Measurements from ENCODE around the gene ANGPTL5. TPM values are rescaled to one million over a fixed set of nuclear protein-coding genes. Genes with fewer than 3 reads are reported as not detected.

ANGPTL5 gene
- total RNA-seq, 2 experiments from 2014 or later, result not detected

- DNase-seq, result no peak
- ChIA-PET POLR2A (no interaction called here), CTCF (no interaction called here)
- no peak overlapping the region for H3K27ac Mint-ChIP-seq
- no peaks in the 10 kb centered on the region for H3K36me3 Mint-ChIP-seq (ENCODE audit: low read depth)
- H3K27me3 Mint-ChIP-seq, result no peaks in the 10 kb centered on the region
- intact Hi-C loops (cut with micrococcal nuclease), result no loop called here
- no peaks in the 10 kb centered on the region for H3K4me1 Mint-ChIP-seq (ENCODE audit: low read depth)
- no peak overlapping the region for H3K4me3 Mint-ChIP-seq
- TF ChIP-seq, protein P1, sequence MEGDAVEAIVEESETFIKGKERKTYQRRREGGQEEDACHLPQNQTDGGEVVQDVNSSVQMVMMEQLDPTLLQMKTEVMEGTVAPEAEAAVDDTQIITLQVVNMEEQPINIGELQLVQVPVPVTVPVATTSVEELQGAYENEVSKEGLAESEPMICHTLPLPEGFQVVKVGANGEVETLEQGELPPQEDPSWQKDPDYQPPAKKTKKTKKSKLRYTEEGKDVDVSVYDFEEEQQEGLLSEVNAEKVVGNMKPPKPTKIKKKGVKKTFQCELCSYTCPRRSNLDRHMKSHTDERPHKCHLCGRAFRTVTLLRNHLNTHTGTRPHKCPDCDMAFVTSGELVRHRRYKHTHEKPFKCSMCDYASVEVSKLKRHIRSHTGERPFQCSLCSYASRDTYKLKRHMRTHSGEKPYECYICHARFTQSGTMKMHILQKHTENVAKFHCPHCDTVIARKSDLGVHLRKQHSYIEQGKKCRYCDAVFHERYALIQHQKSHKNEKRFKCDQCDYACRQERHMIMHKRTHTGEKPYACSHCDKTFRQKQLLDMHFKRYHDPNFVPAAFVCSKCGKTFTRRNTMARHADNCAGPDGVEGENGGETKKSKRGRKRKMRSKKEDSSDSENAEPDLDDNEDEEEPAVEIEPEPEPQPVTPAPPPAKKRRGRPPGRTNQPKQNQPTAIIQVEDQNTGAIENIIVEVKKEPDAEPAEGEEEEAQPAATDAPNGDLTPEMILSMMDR (IDR thresholded peaks at IDR 0.05), result no peak
- peaks cover 6% of the 10 kb centered on the region for H3K9me3 Mint-ChIP-seq
- no peak for ATAC-seq
These were observed 13.1 kb upstream of the ANGPTL5 start for GRCh38 chr11:101929294-101929915.

GRCh38 chr11:101923554-101923953 is 7.2 kb upstream of the ANGPTL5 start:
- H3K4me3 Mint-ChIP-seq, result no peak overlapping the region
- H3K9me3 Mint-ChIP-seq, result peaks cover 4% of the 10 kb centered on the region
- TF ChIP-seq, protein P1 (IDR thresholded peaks at IDR 0.05), result no peak
- ATAC-seq, result no peak
- no peaks in the 10 kb centered on the region for H3K27me3 Mint-ChIP-seq
- H3K36me3 Mint-ChIP-seq (ENCODE audit: low read depth), result no peaks in the 10 kb centered on the region
- DNase-seq, result no peak
- no peak overlapping the region for H3K27ac Mint-ChIP-seq
- no peaks in the 10 kb centered on the region for H3K4me1 Mint-ChIP-seq (ENCODE audit: low read depth)
- POLR2A ChIA-PET, result no interaction called here
- intact Hi-C loops (cut with micrococcal nuclease), result no loop called here
- CTCF ChIA-PET, result no interaction called here

- TF ChIP-seq, protein P1 (IDR thresholded peaks at IDR 0.05), result no peak
- Mint-ChIP-seq H3K9me3 (no peaks in the 10 kb centered on the region), H3K4me1 (ENCODE audit: low read depth) (peaks cover 5% of the 10 kb centered on the region), H3K27me3 (no peaks in the 10 kb centered on the region), H3K4me3 (no peak overlapping the region), H3K27ac (no peak overlapping the region), H3K36me3 (ENCODE audit: low read depth) (no peaks in the 10 kb centered on the region)
- intact Hi-C loops (cut with micrococcal nuclease), result no loop called here
- ChIA-PET CTCF (no interaction called here), POLR2A (no interaction called here)
- ATAC-seq (no peak), DNase-seq (no peak)
These were observed 4.7 kb upstream of the ANGPTL5 start for GRCh38 chr11:101920992-101921391.

DNA sequence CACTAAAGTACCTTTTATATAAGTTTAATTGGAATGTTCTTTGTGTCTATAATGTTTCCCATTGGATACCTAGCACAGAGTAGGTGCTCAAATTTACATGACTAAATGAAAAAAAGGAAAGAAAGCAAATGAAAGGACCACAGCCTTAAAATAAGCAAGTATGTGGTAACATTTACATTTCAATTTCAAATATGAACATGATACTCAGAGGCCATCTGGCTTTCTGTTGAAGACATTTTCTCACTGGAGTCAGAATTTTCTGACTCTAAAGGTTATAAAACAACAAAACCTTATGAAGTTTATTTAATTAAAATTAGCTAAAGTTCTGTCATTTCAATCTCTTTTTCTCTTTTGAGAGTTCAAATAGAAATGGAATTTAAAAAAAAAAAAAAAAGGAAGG is 904 bp upstream of the ANGPTL5 start:
- ATAC-seq, result no peak
- intact Hi-C loops (cut with micrococcal nuclease), result loop anchor here (10.0 kb wide), 1 partner anchor 88 kb away; no protein-coding TSS in a partner anchor
- no peaks in the 10 kb centered on the region for H3K27me3 Mint-ChIP-seq

GRCh38 chr11:101915791-101916291 is 481 bp downstream of the ANGPTL5 start:
- H3K9me3 Mint-ChIP-seq, result no peaks in the 10 kb centered on the region
- H3K4me3 Mint-ChIP-seq, result peak overlapping the region; percentile 89
- no peaks in the 10 kb centered on the region for H3K27me3 Mint-ChIP-seq
- no peak for DNase-seq
- TF ChIP-seq, protein P1 (IDR thresholded peaks at IDR 0.05), result no peak
- no peaks in the 10 kb centered on the region for H3K36me3 Mint-ChIP-seq (ENCODE audit: low read depth)
- ChIA-PET CTCF (no interaction called here), POLR2A (no interaction called here)
- H3K27ac Mint-ChIP-seq, result peak overlapping the region; percentile 87
- intact Hi-C loops (cut with micrococcal nuclease), result loop anchor here (10.0 kb wide), 1 partner anchor 89 kb away; no protein-coding TSS in a partner anchor
- ATAC-seq, result no peak
- H3K4me1 Mint-ChIP-seq (ENCODE audit: low read depth), result peaks cover 18% of the 10 kb centered on the region

More for the DNA sequence above, 904 bp upstream of the ANGPTL5 start:
- Mint-ChIP-seq H3K4me1 (ENCODE audit: low read depth) (peaks cover 18% of the 10 kb centered on the region), H3K9me3 (no peaks in the 10 kb centered on the region), H3K27ac (no peak overlapping the region), H3K36me3 (ENCODE audit: low read depth) (no peaks in the 10 kb centered on the region), H3K4me3 (no peak overlapping the region)
- ChIA-PET POLR2A (no interaction called here), CTCF (interaction anchor here (0.6 kb wide), 1 partner anchor 86 kb away, joined by 3 read pairs; no protein-coding TSS in a partner anchor)
- no peak for DNase-seq
- TF ChIP-seq, protein P1 (IDR thresholded peaks at IDR 0.05), result no peak

Data from activated CD8-positive, alpha-beta T cell treated with anti-CD3 and anti-CD28 coated beads for 36 hours (primary cell).